GM19035 (cell line): ENCODE results near the gene SEC63.
"Not testable (repeated sequence)": the region's sequence is repeated elsewhere in the genome, so short reads cannot be mapped to it uniquely, and the experiment has no call there.

ENCODE experiments used
- ATAC-seq: cut with Tn5 transposase; IDR thresholded peaks from one replicate; pipeline ENCODE4 v1.9.1; 2021; ENCODE audit not compliant: unreplicated experiment

SEC63 gene

GRCh38 chr6:107972413-107973096 is 14.5 kb upstream of the SEC63 start:
- ATAC-seq, result no peak

GRCh38 chr6:107971181-107971580 is 13.2 kb upstream of the SEC63 start:
- no peak for ATAC-seq

- no peak for ATAC-seq
Observed at GRCh38 chr6:107970255-107970654, 12.2 kb upstream of the SEC63 start.

GRCh38 chr6:107968081-107968480 is 10.1 kb upstream of the SEC63 start:
- ATAC-seq, result no peak

GRCh38 chr6:107965746-107966145 is 7.7 kb upstream of the SEC63 start:
- no peak for ATAC-seq

GRCh38 chr6:107962723-107963122 is 4.7 kb upstream of the SEC63 start:
- ATAC-seq, result no peak

- no peak for ATAC-seq
Observed at GRCh38 chr6:107959392-107959791, 1.4 kb upstream of the SEC63 start.

GRCh38 chr6:107958689-107959362 is 818 bp upstream of the SEC63 start:
- ATAC-seq, result not testable (repeated sequence)

- ATAC-seq, result peak; percentile 37
Observed at GRCh38 chr6:107957308-107957908, 600 bp downstream of the SEC63 start.

- no peak for ATAC-seq
Observed at GRCh38 chr6:107956586-107957307, 1.3 kb downstream of the SEC63 start.

- ATAC-seq, result no peak
Observed at GRCh38 chr6:107956181-107956580, 1.8 kb downstream of the SEC63 start.

GRCh38 chr6:107953858-107954414 is 4.1 kb downstream of the SEC63 start:
- not testable (repeated sequence) for ATAC-seq

GRCh38 chr6:107943626-107944439 is 14.2 kb downstream of the SEC63 start:
- no peak for ATAC-seq

- ATAC-seq, result no peak
Observed at GRCh38 chr6:107942142-107942541, 15.9 kb downstream of the SEC63 start.

GRCh38 chr6:107941627-107942026 is 16.4 kb downstream of the SEC63 start:
- no peak for ATAC-seq

- ATAC-seq, result no peak
Observed at GRCh38 chr6:107941199-107941598, 16.8 kb downstream of the SEC63 start.

- not testable (repeated sequence) for ATAC-seq
Observed at GRCh38 chr6:107936910-107937292, 21.1 kb downstream of the SEC63 start.

GRCh38 chr6:107936162-107936909 is 21.7 kb downstream of the SEC63 start:
- no peak for ATAC-seq

GRCh38 chr6:107934229-107934628 is 23.8 kb downstream of the SEC63 start:
- ATAC-seq, result not testable (repeated sequence)

GRCh38 chr6:107932580-107932979 is 25.4 kb downstream of the SEC63 start:
- no peak for ATAC-seq
